AG08395 (cell line): ENCODE data around the gene STK35.

Source experiments
- DNase-seq: peaks from one replicate; pipeline ENCODE4 v3.0.0; 2012; ENCODE audit warnings: mixed read lengths, low spot score

STK35 gene

GRCh38 chr20:2104236-2104635 is 2.6 kb downstream of the STK35 start:
- no peak for DNase-seq

- DNase-seq: no peak
Observed at GRCh38 chr20:2108498-2108897, 6.9 kb downstream of the STK35 start.

- peak; percentile 81 for DNase-seq
Observed at GRCh38 chr20:2108987-2109386, 7.4 kb downstream of the STK35 start.

GRCh38 chr20:2109425-2110210 is 8.0 kb downstream of the STK35 start:
- DNase-seq: no peak

GRCh38 chr20:2112910-2113309 is 11.3 kb downstream of the STK35 start:
- no peak for DNase-seq

- DNase-seq: no peak
Observed at GRCh38 chr20:2114127-2114959, 12.7 kb downstream of the STK35 start.

GRCh38 chr20:2114990-2115681 is 13.5 kb downstream of the STK35 start:
- no peak for DNase-seq

GRCh38 chr20:2116170-2116940 is 14.7 kb downstream of the STK35 start:
- DNase-seq: no peak

- DNase-seq: no peak
Observed at GRCh38 chr20:2118783-2119182, 17.2 kb downstream of the STK35 start.

GRCh38 chr20:2122936-2123335 is 21.3 kb downstream of the STK35 start:
- no peak for DNase-seq

GRCh38 chr20:2123720-2124119 is 22.1 kb downstream of the STK35 start:
- no peak for DNase-seq

GRCh38 chr20:2124564-2125213 is 23.1 kb downstream of the STK35 start:
- no peak for DNase-seq

- DNase-seq: no peak
Observed at GRCh38 chr20:2125474-2126112, 24.0 kb downstream of the STK35 start.

GRCh38 chr20:2127238-2127637 is 25.6 kb downstream of the STK35 start:
- no peak for DNase-seq

- DNase-seq: no peak
Observed at GRCh38 chr20:2128542-2128941, 26.9 kb downstream of the STK35 start.

- DNase-seq: no peak
Observed at GRCh38 chr20:2130062-2130591, 28.5 kb downstream of the STK35 start.

GRCh38 chr20:2130683-2131082 is 29.1 kb downstream of the STK35 start:
- DNase-seq: no peak

- no peak for DNase-seq
Observed at GRCh38 chr20:2131366-2131765, 29.7 kb downstream of the STK35 start.

GRCh38 chr20:2132461-2132901 is 30.9 kb downstream of the STK35 start:
- no peak for DNase-seq
